Measurements from ENCODE around the gene TOP3B.

Gene TOP3B

DNA sequence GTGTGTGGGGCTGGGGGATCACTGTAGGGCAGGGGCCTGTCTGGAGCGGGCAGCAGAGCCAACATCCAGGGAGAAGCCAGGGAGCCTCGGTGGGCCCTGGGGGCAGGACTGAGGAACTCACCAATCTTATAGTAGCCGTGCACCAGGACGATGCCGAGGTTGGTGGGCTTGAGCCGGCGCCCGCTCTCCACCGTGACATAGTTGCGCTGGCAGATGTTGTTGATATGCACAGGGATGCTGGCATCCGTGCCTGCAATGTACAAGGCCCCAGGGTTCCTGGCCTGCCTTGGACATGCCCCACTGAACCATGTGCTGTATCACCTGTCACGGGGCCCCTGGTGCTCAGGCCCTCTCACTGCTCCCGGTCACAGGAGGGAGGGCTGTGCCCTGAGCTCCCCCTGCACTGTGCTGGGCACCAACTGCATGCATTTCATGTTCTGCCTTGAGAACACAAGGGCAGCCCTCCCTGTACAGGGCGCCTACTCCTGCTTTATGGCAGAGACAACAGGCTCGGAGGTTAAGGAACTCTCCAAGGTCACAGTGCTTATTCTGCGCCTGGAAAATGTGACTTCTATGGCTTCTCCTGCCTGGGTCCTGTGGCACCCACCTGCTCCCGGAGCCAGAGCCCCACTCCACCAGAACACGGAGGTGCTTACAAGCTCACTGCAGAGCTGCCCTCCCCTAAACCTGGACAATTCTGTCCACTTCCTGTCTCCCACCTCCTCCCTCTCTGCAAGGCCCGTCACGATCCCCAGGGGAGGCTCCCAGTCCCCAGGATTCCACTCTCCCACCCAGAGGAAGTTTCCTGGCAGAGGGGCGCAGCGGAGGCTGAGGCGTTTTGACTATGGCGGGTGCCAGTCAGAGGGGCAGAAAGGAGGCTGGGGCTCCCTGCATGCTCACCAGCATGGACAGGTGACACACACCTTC lies 22.1 kb downstream of the TOP3B start:
- DNase-seq = no peak

DNA sequence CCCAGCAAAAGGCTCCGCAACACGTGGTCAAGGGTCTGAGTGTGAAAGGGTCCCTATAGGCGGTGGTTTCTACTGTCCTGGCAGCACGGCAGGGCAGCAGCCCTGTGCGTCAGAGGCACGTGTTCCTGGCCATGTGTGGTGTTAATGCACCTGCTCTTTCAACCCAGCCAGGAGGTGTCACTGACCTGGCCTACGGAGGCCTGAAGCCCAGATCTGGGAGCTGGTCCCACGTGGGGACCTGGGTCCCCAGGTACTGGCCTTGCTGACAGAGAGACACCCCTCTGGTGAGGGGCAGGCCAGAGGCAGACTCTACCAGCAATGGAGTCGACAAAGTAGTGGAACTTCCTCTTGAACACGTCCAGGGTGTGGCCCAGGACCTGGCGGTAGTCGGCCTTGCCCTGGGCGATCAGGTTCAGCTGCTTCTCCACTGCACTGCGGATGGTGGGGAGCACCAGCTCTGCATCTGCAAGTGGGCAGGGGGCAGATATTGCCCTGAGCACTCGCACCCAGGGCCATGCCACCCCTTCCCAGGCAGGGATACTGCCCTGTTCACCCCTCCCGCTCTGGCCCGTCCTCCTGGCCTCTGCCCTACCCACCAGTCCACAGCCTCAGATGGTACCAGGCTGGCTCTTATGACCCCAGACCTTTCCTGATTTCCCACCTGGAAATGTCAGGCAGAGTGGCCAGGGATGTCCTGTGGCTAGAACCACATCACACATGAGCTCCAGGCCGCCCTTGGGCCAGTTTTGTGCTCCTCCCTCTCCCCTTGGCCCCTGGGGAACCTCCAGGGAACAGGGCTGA lies 23.1 kb downstream of the TOP3B start:
- DNase-seq = no peak

GRCh38 chr22:21958360-21959273 lies 24.0 kb downstream of the TOP3B start:
- no peak for DNase-seq

GRCh38 chr22:21952586-21953571 lies 29.7 kb downstream of the TOP3B start, which contains the start of gene PPM1F:
Gene PPM1F, minus strand, starts transcription at chr22:21952848. Its CDS starts 6,800 bp downstream, at chr22:21946048.
- DNase-seq = peak; percentile 55

GRCh38 chr22:21951931-21952465 lies 30.6 kb downstream of the TOP3B start:
- no peak for DNase-seq

GRCh38 chr22:21951062-21951461 lies 31.5 kb downstream of the TOP3B start:
- DNase-seq = no peak

- no peak for DNase-seq
These were observed 32.6 kb downstream of the TOP3B start for GRCh38 chr22:21949948-21950347.

DNA sequence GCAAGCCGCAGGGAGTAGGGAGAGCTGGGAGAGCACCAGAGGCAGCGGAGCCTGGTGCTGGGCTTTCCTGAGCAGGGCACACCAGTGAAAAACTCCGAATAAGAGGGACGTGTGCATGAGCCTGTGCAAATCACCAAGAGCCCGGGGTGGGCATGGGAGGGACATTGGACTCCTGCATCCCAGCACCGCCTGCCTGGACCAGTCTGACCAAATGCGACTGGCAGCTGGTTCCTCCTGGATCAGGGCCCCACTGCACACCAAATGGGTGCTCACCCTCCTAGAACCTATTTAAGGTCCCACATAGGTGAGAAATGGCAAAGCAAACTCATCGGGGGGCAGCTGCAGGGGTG lies 33.0 kb downstream of the TOP3B start:
- no peak for DNase-seq

GRCh38 chr22:21948824-21949568 lies 33.6 kb downstream of the TOP3B start:
- DNase-seq = no peak

- DNase-seq = no peak
These were observed 34.2 kb downstream of the TOP3B start for GRCh38 chr22:21948390-21948789.

DNA sequence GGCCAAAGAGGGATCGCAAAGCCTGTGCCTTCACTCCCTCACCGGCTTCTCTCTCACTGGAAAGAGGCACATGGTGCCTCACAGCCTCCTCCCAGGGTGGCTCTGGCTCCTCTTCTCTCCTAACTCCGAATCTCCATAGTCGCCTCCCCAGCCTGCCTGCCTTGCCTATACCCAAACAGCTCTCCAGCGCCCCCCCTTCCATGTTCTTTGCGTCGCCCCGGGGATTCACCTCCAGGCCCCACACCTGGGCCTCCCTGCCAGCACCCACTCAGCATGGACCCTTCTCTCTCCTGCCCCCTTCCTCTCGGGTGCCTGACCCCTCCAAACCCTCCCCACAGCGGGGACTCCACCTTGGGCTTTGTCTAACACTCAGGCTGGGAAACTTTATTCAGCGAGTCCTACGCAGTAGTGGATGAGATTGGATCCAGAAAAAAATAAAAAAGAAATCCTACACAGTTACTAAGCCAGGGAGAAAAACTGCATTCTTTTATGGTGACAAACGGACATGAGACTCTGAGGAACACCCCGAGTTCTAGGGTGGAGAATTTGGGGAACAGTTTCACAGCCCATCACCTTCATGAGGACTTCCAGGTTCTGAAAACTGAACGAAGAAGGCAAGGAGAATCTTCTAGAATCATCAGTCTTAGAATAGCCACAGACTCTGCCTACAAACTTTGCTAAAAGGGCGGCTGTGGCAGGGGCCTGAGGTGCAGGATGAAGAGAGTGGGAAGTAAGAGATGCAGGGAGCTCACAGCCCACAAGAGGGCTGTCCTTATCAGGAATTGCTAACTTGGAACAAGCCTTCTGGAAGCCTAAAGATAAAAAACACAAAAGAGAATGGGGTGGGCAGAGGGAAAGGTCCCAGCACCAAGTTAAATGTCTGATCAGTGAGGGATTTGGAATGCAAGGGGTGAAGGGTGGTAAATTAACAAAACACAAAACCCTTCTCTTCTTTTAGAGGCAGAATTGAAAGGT lies 35.3 kb downstream of the TOP3B start:
- no peak for DNase-seq

DNA sequence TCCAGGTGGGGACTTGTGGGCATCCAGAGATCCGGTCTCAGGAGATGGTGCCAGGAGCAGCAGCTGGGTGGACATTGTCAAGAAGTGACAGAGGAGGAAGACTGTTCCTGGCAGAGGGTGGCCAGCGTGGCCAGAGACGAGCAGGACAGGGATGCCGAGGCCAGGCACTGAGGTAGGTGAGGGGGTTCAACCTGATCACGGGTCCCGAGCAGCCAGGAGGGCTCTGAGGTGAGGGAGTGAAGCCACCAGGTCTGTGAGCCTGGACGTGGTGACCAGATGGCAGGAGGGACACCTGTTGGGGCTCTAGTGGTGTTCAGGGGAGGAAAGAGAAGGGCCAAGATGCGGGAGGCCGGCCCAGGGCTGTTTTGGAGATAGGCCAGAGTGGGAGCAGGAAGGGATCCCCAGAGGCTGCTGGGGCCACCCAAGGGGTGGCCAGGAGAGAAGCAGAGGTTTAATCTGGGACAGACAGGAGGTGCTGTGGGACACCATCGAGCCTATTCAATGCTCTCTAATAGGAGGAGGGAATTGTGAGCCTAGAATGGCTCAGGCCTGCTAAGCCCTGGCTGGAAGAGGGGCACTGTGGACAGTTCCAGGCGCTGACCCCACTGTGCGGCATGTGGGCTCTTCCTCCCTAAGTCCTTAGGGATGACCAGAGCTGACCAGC lies 36.2 kb downstream of the TOP3B start:
- no peak for DNase-seq

- DNase-seq = no peak
These were observed 36.9 kb downstream of the TOP3B start for GRCh38 chr22:21945453-21946261.

DNA sequence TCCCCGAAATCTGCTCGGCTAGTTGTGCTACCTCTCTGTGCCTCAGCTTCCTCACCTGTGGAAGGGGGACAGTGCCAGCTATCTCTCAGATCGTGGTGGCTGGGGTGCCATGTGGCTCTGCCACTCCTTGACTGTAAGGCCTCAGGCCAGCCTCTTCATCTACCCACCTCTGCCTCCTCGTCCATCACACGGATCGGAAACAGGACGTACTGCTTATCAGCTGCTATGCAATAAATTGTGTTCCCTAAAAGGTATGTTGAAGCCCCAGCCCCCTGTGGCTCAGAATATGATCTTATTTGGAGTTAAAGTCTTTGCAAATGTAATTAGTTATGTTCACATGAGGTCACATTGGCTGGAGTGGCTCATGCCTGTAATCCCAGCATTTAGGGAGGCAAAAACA lies 37.7 kb downstream of the TOP3B start:
- DNase-seq = no peak

- no peak for DNase-seq
These were observed 38.8 kb downstream of the TOP3B start for GRCh38 chr22:21943571-21944448.

Data from KG1 (cell line).